IMR-90 (cell line): ENCODE results near the gene PRR5. TPM values are rescaled to one million over a fixed set of nuclear protein-coding genes. Genes with fewer than 3 reads are reported as not detected.

Source experiments
- ATAC-seq: fragments of 200-7000 bp; cut with Tn5 transposase; 2 replicates; pipeline ENCODE4 v1.9.1; 2020; ENCODE audit warnings: low read depth, mild to moderate bottlenecking, moderate library complexity
- BruUV-seq: library from RNA; stranded (reverse); fragments of 400-500 nt; replicated peaks from 2 replicates; lab custom pipeline; 2021; lab: Mats Ljungman, UMichigan
- CTCF ChIA-PET: fragments of 300-600 bp; formaldehyde crosslinking; extraction: SDS; loops from one replicate; lab custom pipeline; 2021; ENCODE audit warnings: antibody characterized with exemption; lab: Yijun Ruan, JAX
- POLR2A ChIA-PET: fragments of 300-600 bp; sonication (Branson Sonifier 250); formaldehyde crosslinking; loops from one replicate; lab custom pipeline; 2022; ENCODE audit warnings: antibody characterized with exemption; ENCODE audit not compliant: unreplicated experiment; lab: Charles Lee
- DNase-seq: peaks from one replicate; pipeline ENCODE4 v3.0.0; 2013
- H2AFZ ChIP-seq: replicated peaks from 2 replicates; pipeline ENCODE3; 2013; ENCODE audit warnings: low read length, mild to moderate bottlenecking; ENCODE audit not compliant: poor library complexity
- H2AK5ac ChIP-seq: 2 replicates; pipeline ENCODE4 v1.6.1; 2013; ENCODE audit warnings: low read depth, low read length, inconsistent platforms
- H2AK9ac ChIP-seq: replicated peaks from 2 replicates; pipeline ENCODE3; 2013; ENCODE audit warnings: mild to moderate bottlenecking, low read depth, low read length, moderate library complexity; ENCODE audit not compliant: poor library complexity
- H2BK120ac ChIP-seq: 2 replicates; pipeline ENCODE4 v1.6.1; 2013; ENCODE audit warnings: low read depth, low read length, inconsistent platforms
- H2BK15ac ChIP-seq: 3 replicates; pipeline ENCODE4 v1.6.1; 2013; ENCODE audit warnings: low read depth, low read length, inconsistent platforms
- H2BK20ac ChIP-seq: 2 replicates; pipeline ENCODE4 v1.6.1; 2013; ENCODE audit warnings: low read depth, mild to moderate bottlenecking, inconsistent platforms, low read length, moderate library complexity
- H2BK5ac ChIP-seq: 2 replicates; pipeline ENCODE4 v1.6.1; 2013; ENCODE audit warnings: mild to moderate bottlenecking, low read depth, low read length, inconsistent platforms; ENCODE audit not compliant: poor library complexity, severe bottlenecking
- H3K14ac ChIP-seq: replicated peaks from 2 replicates; pipeline ENCODE4 v1.6.1; 2013; ENCODE audit warnings: low read depth, low read length, inconsistent platforms
- H3K18ac ChIP-seq: 2 replicates; pipeline ENCODE4 v1.6.1; 2013; ENCODE audit warnings: low read depth, low read length, control low read depth
- H3K23ac ChIP-seq: 2 replicates; pipeline ENCODE4 v1.6.1; 2013; ENCODE audit warnings: low read depth, low read length, inconsistent platforms
- H3K27ac ChIP-seq: 2 replicates; pipeline ENCODE4 v1.5.1; 2013; ENCODE audit warnings: mild to moderate bottlenecking, control low read depth, low read length; ENCODE audit not compliant: insufficient read depth
- H3K27me3 ChIP-seq: 2 replicates; pipeline ENCODE4 v1.6.1; 2013; ENCODE audit warnings: low read length; ENCODE audit not compliant: control insufficient read depth, insufficient read depth
- H3K36me3 ChIP-seq: 2 replicates; pipeline ENCODE4 v1.6.1; 2013; ENCODE audit warnings: low read length, mixed read lengths; ENCODE audit not compliant: control insufficient read depth, insufficient read depth
- H3K4ac ChIP-seq: 2 replicates; pipeline ENCODE4 v1.6.1; 2013; ENCODE audit warnings: low read depth, low read length, inconsistent platforms
- H3K4me1 ChIP-seq: 2 replicates; pipeline ENCODE4 v1.6.1; 2013; ENCODE audit warnings: low read length, mixed read lengths; ENCODE audit not compliant: control insufficient read depth, insufficient read depth
- H3K4me2 ChIP-seq: 2 replicates; pipeline ENCODE4 v1.6.1; 2013; ENCODE audit warnings: low read depth, mild to moderate bottlenecking, control low read depth, low read length, moderate library complexity
- H3K4me3 ChIP-seq: 2 replicates; pipeline ENCODE4 v1.5.1; 2013; ENCODE audit warnings: low read depth, mild to moderate bottlenecking, control low read depth, low read length, moderate library complexity; ENCODE audit not compliant: insufficient read depth
- H3K56ac ChIP-seq: 2 replicates; pipeline ENCODE4 v1.6.1; 2013; ENCODE audit warnings: low read length, inconsistent platforms; ENCODE audit not compliant: insufficient read depth; ENCODE audit errors: extremely low read depth
- H3K79me1 ChIP-seq, 2 experiments: 2 replicates each; pipeline ENCODE4 v1.6.1; 2013; ENCODE audit warnings: low read length in 2 of 2, inconsistent platforms in 1 of 2, low read depth in 1 of 2
- H3K9ac ChIP-seq: 2 replicates; pipeline ENCODE4 v1.6.1; 2013; ENCODE audit warnings: low read depth, low read length, control low read depth
- H3K9me1 ChIP-seq: 2 replicates; pipeline ENCODE4 v1.6.1; 2013; ENCODE audit warnings: low read length, inconsistent platforms; ENCODE audit not compliant: insufficient read depth
- H3K9me3 ChIP-seq: 2 replicates; pipeline ENCODE4 v1.6.1; 2013; ENCODE audit warnings: low read length; ENCODE audit not compliant: control insufficient read depth, insufficient read depth
- H4K20me1 ChIP-seq: 2 replicates; pipeline ENCODE4 v1.6.1; 2013; ENCODE audit warnings: low read length, inconsistent platforms; ENCODE audit not compliant: insufficient read depth
- H4K5ac ChIP-seq: 2 replicates; pipeline ENCODE4 v1.6.1; 2013; ENCODE audit warnings: mild to moderate bottlenecking, low read depth, low read length, control low read depth
- H4K8ac ChIP-seq, 2 experiments: 2 replicates each; pipeline ENCODE4 v1.6.1; 2013; ENCODE audit warnings: low read depth in 2 of 2, low read length in 2 of 2, control low read depth in 1 of 2, inconsistent platforms in 1 of 2
- H4K91ac ChIP-seq: 2 replicates; pipeline ENCODE4 v1.6.1; 2013; ENCODE audit warnings: low read depth, low read length, inconsistent platforms; ENCODE audit not compliant: insufficient read depth
- CEBPB ChIP-seq: IDR thresholded peaks from 2 replicates; pipeline ENCODE4 v1.6.1; 2012; ENCODE audit warnings: low read depth, low read length, improper control_type of control experiment
- CHD1 ChIP-seq: IDR thresholded peaks from 2 replicates; pipeline ENCODE4 v1.6.1; 2012; ENCODE audit warnings: low read depth, low read length, improper control_type of control experiment
- CTCF ChIP-seq: conservative IDR thresholded peaks from 2 replicates; pipeline ENCODE4 v1.5.1; 2012; ENCODE audit warnings: mild to moderate bottlenecking, low read depth, low read length, improper control_type of control experiment
- ELK1 ChIP-seq: fragments of 150-350 bp; IDR thresholded peaks from 2 replicates; pipeline ENCODE4 v1.6.1; 2016; ENCODE audit warnings: low read depth, mild to moderate bottlenecking, low read length, moderate library complexity, borderline replicate concordance
- FOS ChIP-seq: fragments of 150-350 bp; IDR thresholded peaks from 2 replicates; pipeline ENCODE4 v1.6.1; 2016; ENCODE audit warnings: low read depth, low read length
- MAFK ChIP-seq: IDR thresholded peaks from 2 replicates; pipeline ENCODE4 v1.6.1; 2012; ENCODE audit warnings: low read depth, low read length, improper control_type of control experiment
- MAZ ChIP-seq: IDR thresholded peaks from 2 replicates; pipeline ENCODE4 v1.6.1; 2012; ENCODE audit warnings: low read depth, mild to moderate bottlenecking, low read length, improper control_type of control experiment, moderate library complexity, borderline replicate concordance
- MXI1 ChIP-seq: IDR thresholded peaks from 2 replicates; pipeline ENCODE4 v1.6.1; 2012; ENCODE audit warnings: low read depth, mild to moderate bottlenecking, low read length, moderate library complexity, borderline replicate concordance
- NFE2L2 ChIP-seq: fragments of 150-350 bp; IDR thresholded peaks from 2 replicates; pipeline ENCODE4 v1.6.1; 2016; ENCODE audit warnings: low read depth, mild to moderate bottlenecking, low read length
- POLR2A ChIP-seq: IDR thresholded peaks from 2 replicates; pipeline ENCODE4 v1.6.1; 2012; ENCODE audit warnings: mild to moderate bottlenecking, low read depth, low read length
- RAD21 ChIP-seq: IDR thresholded peaks from 2 replicates; pipeline ENCODE4 v1.6.1; 2012; ENCODE audit warnings: low read length, improper control_type of control experiment
- RCOR1 ChIP-seq: IDR thresholded peaks from 2 replicates; pipeline ENCODE4 v1.6.1; 2012; ENCODE audit warnings: mild to moderate bottlenecking, low read length, improper control_type of control experiment; ENCODE audit not compliant: insufficient replicate concordance
- RFX5 ChIP-seq: IDR thresholded peaks from 2 replicates; pipeline ENCODE4 v1.8.0; 2012; ENCODE audit warnings: low read depth, mild to moderate bottlenecking, low read length, moderate library complexity
- SMC3 ChIP-seq: fragments of 150-350 bp; IDR thresholded peaks from 2 replicates; pipeline ENCODE4 v1.6.1; 2016; ENCODE audit warnings: low read depth, mild to moderate bottlenecking, antibody characterized with exemption, low read length, moderate library complexity
- USF2 ChIP-seq: fragments of 150-350 bp; IDR thresholded peaks from 2 replicates; pipeline ENCODE4 v1.6.1; 2017; ENCODE audit warnings: mild to moderate bottlenecking, antibody characterized with exemption, low read length, low read depth
- WGBS, 2 experiments: methylation state at CpG; one replicate each; pipeline versions ENCODE4 v1.1.5 to v1.1.7; 2013; ENCODE audit warnings: missing lambda C conversion rate in 2 of 2; ENCODE audit not compliant: insufficient read length in 1 of 2; ENCODE audit errors: extremely low coverage in 2 of 2; 5-methylcytosine and 5-hydroxymethylcytosine counted together
- dilution Hi-C: fragments of 300-500 bp; cut with HindIII; formaldehyde crosslinking; loops from one replicate; pipeline ENCODE4 v1.14.3; 2018; ENCODE audit warnings: low sequenced_read_pairs; ENCODE audit not compliant: unreplicated experiment
- in situ Hi-C: fragments of 300-500 bp; cut with MboI; formaldehyde crosslinking; loops from 3 replicates; pipeline ENCODE4 v1.14.3; 2019; ENCODE audit warnings: low sequenced_read_pairs, inconsistent platforms, mixed read lengths
- intact Hi-C: fragments of 100-400 bp; cut with micrococcal nuclease; formaldehyde crosslinking; loops from 2 replicates; pipeline ENCODE4 v1.10.0; 2022
- polyA plus RNA-seq, 3 experiments: library from polyadenylated mRNA; depleted of rRNA; stranded (reverse); fragments of >200 nt; gene quantifications; 2 replicates each; pipeline ENCODE4 v1.2.3, GENCODE V29; 2012; ENCODE audit warnings: low replicate concordance in 1 of 3
- total RNA-seq: library from RNA; depleted of rRNA; stranded (reverse); fragments of >200 nt; gene quantifications from 2 replicates; pipeline ENCODE4 v1.2.3, GENCODE V29; 2012

PRR5 gene
- total and polyA plus RNA-seq, 2 of the 4 experiments (the other 2 are of a cell fraction) = 8.1 to 24.3 TPM

- H4K91ac ChIP-seq = no peak within 1 kb of the TSS
- no peak within 1 kb of the TSS for H3K4ac ChIP-seq
- H2BK20ac ChIP-seq = no peak within 1 kb of the TSS
- no peak within 1 kb of the TSS for H3K18ac ChIP-seq
- DNase-seq (no peak), ATAC-seq (no peak)
- no peaks in the 10 kb centered on the region for H3K79me1 ChIP-seq
- no TSS peak for BruUV-seq
- no peak within 1 kb of the TSS for H2BK5ac ChIP-seq
- H3K27ac ChIP-seq = no peak within 1 kb of the TSS
- dilution Hi-C loops = no loop called here
- no peak within 1 kb of the TSS for H2AK9ac ChIP-seq
- H3K14ac ChIP-seq = no peak within 1 kb of the TSS
- WGBS, 2 experiments = 27% methylated on average over 18 of the region's 78 CpGs; no CpG with 5 or more reads in 1 of the 2 experiments
- no peaks in the 10 kb centered on the region for H3K9me1 ChIP-seq
- H4K20me1 ChIP-seq = no peaks in the 10 kb centered on the region
- POLR2A ChIA-PET = no interaction called here
- in situ Hi-C loops = no loop called here
- no peak within 1 kb of the TSS for H2AK5ac ChIP-seq
- intact Hi-C loops = no loop called here
- H4K8ac ChIP-seq = no peak within 1 kb of the TSS
- H3K36me3 ChIP-seq = no peaks in the 10 kb centered on the region
- peaks cover 4% of the 10 kb centered on the region; the same call in 1 of the 2 replicates for H3K4me1 ChIP-seq
- no peak for TF ChIP-seq USF2
- TF ChIP-seq RAD21 = no peak
- TF ChIP-seq RCOR1 = no peak
- no peak for TF ChIP-seq NFE2L2
- no peak for TF ChIP-seq POLR2A
- TF ChIP-seq FOS = no peak
- no peak for TF ChIP-seq CHD1
- TF ChIP-seq ELK1 = no peak
- TF ChIP-seq MAFK = no peak
- TF ChIP-seq SMC3 = no peak
- no peak for TF ChIP-seq CTCF
- TF ChIP-seq RFX5 = no peak
- TF ChIP-seq CEBPB = no peak
- no peak for TF ChIP-seq MXI1
- no peak for TF ChIP-seq MAZ
- H3K4me2 ChIP-seq = no peak within 1 kb of the TSS
- no peak within 1 kb of the TSS for H3K56ac ChIP-seq
- H4K5ac ChIP-seq = no peak within 1 kb of the TSS
- peaks cover 12% of the 10 kb centered on the region; the same call in 1 of the 2 replicates for H3K27me3 ChIP-seq
- H2BK15ac ChIP-seq = no peak within 1 kb of the TSS
- CTCF ChIA-PET = no interaction called here
- H3K9me3 ChIP-seq = no peaks in the 10 kb centered on the region
- no peak within 1 kb of the TSS for H3K23ac ChIP-seq
- H3K9ac ChIP-seq = no peak within 1 kb of the TSS
- no peak within 1 kb of the TSS for H2BK120ac ChIP-seq
- H3K4me3 ChIP-seq = no peak within 1 kb of the TSS
- H2AFZ ChIP-seq = no peak within 1 kb of the TSS
These were observed 50.5 kb downstream of the PRR5 start, which contains the start of gene ARHGAP8 for GRCh38 chr22:44752285-44753188. Gene ARHGAP8, plus strand, starts transcription at chr22:44752575. Its CDS starts 33,953 bp downstream, at chr22:44786528.
